Amniotic stem cell (primary cell): ENCODE measurements around the gene PLEKHG5.

Source experiments
- DNase-seq: peaks from one replicate; lab custom pipeline; 2025; lab: John Stamatoyannopoulos, UW

The PLEKHG5 gene

GRCh38 chr1:6510493-6510892, 19.0 kb upstream of the PLEKHG5 start:
- DNase-seq, result no peak

- DNase-seq, result no peak
These were observed 18.4 kb upstream of the PLEKHG5 start for GRCh38 chr1:6509919-6510291.

GRCh38 chr1:6509220-6509918, 17.9 kb upstream of the PLEKHG5 start:
- DNase-seq, result no peak

- no peak for DNase-seq
These were observed 17.3 kb upstream of the PLEKHG5 start for GRCh38 chr1:6508816-6509189.

GRCh38 chr1:6508154-6508815, 16.8 kb upstream of the PLEKHG5 start:
- DNase-seq, result no peak

DNA sequence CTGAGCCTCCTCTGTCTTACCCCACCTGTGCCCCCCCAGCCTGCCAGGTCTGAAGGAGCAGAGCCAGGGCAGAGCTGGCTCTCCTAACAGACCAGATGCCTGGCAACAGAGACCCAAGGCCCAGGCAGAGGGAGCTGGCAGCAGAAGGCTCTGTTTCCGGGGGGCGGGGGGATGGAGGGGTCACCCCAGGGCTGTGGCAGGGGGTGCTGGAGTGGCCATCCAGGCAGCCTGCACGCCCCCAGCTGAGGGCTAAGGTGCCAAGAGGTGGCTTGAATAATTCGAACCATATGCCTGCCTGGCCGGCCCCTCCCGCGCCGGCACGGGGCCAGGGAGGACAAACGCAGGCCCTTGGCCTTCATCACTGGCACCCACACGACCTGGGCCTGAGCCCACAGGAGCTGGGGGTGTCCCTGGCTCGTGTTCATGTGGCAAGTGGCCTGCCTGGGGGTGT, 16.0 kb upstream of the PLEKHG5 start:
- no peak for DNase-seq

DNA sequence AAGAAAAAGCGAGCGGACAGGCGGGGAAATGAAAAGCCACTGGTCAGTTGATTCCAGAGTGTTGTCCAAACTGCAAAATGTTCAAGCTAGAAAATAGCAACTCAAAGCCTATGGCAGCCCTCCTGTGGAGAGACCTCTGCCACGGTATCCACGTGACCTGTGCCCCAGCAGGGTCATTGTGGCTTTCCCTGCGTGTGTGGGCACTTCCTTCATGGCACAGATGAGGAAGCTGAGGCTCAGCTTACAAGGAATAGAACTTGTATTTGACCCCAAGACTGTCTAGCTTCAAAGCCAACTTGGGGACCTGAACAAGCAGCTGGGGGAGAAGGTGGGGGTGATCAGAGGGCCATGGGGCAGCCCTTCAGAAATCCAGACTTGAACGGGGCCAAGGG, 15.6 kb upstream of the PLEKHG5 start:
- no peak for DNase-seq

DNA sequence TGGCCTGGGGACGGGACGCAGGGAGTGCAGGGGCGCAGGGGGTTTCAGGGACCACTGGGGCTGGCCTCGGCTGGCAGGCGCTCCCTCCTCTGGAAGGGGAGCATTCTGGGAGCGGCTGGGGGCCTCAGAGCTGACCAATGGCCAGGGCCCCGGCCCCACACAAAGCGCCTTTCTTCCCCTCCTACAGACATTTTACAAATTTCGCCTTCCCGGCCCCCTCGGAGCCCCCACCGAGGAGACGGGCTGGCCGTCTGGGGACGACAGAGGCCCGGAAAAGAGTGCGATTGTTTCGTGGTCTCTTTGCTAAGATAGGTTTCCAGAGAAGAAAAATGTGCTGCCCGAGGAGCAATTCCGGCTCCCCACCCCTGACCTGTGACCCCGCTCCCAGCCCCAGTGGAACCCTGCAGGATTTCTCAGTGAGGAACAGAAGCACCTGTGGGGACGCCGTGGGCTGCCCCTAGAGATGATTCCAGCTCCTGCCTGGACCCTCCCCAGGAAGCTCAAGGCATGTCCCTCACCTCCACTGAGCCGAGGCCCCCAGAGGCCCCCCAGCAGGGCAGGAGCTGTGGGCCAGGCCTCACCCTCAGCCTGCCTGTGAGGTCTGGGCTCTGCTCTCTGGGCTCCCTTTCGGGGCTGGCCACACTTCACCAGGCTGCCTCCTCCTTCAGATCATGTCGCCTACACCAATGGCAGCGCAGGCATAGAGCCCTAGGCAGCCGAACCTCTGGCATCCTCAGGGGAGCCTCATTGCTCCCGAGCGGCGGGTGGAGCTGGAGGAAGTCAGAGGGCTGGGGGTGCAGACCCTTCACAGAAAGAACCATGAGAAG, 15.0 kb upstream of the PLEKHG5 start:
- DNase-seq, result no peak

- no peak for DNase-seq
These were observed 14.1 kb upstream of the PLEKHG5 start for GRCh38 chr1:6505367-6506209.

GRCh38 chr1:6504887-6505286, 13.4 kb upstream of the PLEKHG5 start:
- no peak for DNase-seq

DNA sequence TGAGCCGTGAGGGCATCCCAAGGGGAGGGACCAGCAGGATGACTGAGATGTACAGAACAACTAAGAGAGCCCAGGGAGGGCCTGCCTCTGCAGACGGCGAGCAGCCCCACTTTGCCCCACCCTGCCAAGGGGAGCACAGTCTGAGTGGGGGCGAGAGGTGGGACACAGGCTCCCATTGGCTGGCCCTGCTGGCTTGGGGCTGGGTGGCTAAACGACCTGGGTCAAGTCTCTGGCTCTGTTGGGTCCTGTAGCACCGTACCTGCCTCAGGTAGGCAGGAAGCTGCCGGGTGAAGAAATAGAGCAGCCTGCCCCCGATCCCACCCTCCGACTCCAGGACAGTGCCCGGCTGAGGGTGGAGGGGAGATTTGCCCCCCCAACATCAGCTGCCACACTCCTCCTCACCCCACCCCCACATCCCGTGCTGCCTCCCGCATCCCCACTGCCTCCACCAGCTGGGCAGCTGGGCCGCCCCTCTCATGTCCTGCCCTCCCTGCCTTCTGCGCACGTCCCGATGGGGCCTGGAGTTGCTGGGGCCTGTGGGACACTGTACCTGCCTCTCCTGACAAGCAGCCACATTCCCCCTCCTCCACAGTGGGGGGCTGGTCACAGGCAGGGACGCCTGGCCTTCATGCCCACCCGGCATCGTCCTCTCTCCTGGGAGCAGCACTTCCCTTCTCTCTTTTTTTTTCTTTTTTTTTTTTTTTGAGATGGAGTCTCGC, 12.6 kb upstream of the PLEKHG5 start:
- no peak for DNase-seq

DNA sequence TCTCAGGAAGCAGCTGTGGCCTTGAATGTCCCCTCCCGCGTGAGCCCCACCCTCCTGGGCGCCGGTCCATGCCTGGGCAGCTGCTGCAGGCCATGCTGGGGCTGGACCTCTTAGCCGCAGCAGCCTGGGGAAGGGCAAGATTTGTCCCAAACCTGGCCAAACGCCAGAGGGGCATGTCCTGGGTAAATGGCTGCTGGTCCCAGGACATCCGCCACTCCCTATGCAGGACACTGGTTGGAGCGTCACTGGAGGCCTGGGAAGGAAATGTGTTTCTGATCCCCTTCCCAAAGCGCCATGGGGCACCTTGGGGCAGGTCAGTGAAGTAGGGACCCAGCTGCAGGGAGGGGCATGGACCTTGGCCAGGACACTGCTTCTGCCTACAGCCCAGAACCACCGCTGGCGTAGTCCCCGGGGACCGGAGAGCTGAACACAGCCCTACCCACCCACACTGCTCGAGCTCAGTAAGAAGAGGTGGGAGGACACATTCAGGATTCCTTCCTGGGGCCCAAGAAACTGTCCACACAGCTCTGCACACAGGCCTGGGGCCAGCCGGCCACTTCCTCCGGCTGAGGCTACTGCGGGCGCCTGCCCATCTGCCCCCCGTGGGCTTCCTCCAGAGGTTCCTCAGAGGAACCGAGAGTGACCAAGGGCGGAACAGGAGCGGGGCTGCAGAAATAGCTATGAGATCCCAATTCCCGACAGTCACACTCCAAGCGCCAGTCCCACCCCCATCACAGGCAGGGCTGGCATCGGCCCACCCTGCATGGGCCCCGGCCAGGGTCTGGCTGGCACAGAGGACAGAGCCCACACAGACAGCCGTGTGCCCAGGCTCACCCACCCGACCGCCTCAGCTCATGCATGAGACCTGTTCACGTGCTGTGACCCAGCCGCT, 10.8 kb upstream of the PLEKHG5 start:
- no peak for DNase-seq

GRCh38 chr1:6501279-6501813, 9.9 kb upstream of the PLEKHG5 start:
- DNase-seq, result no peak

- no peak for DNase-seq
These were observed 9.2 kb upstream of the PLEKHG5 start for GRCh38 chr1:6500544-6501278.

DNA sequence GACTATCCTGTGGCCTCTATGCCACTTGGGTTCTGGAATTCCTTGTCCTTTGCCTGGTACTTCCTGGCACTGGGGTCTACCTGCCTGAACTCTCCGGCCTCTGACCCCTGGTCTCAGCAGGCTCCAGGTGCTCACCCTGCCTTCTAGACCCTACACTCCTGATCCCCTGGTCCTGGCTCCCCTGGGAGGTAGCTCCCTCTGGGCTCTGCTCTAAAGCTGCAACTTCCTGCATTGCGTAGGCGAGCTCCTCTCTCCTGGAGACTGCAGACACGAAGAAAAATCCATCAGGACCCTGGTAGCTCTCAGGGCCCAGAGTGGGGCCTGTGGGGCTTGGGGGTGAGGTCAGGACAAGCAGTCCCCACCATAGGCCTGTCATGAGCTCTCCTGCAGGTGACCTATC, 7.8 kb upstream of the PLEKHG5 start:
- DNase-seq, result no peak

- DNase-seq, result no peak
These were observed 7.2 kb upstream of the PLEKHG5 start for GRCh38 chr1:6498576-6499111.

DNA sequence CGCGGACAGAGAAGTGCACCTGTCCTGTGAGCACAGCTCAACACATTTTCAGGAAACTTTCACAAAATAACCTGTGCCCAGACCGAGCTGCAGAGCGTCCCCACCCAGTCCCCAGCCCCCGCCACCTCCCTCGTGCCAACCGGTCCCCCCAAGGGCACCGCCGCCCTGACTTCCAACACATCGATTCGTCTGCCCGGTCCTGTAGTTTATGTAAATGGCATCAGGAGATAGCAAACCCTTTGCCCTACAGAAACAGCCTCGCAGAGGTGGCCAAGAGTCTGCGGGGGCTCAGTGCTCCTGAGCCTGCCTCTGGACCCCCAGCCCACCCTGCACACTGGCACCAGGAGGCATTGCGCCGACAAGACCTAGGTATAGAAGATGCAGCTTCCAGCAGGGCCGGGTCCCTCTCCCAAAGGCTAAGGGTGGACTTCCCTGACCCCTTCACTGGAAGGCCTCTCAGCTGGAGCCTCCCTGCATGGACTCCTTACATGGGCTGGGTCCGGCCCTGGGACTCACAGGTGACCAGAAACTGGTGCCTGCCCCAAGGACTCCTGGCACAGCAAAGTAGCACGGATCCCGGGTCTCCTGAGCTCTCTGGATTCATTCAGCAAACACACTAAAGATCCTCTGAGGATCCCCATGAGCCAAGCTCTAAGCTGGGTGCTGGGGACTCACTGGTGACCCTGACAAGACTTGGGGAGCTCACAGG, 6.6 kb upstream of the PLEKHG5 start:
- no peak for DNase-seq

- no peak for DNase-seq
These were observed 5.9 kb upstream of the PLEKHG5 start for GRCh38 chr1:6497215-6497866.
